OCI-LY1 (cell line): Measurements from ENCODE around the gene TOMM40.
"Not testable (repeated sequence)": the region's sequence is repeated elsewhere in the genome, so short reads cannot be mapped to it uniquely, and the experiment has no call there.

Source experiments
- H2AFZ ChIP-seq: fragments of 200-600 bp; sonication (generic), shearing (Covaris generic); 2 replicates; pipeline ENCODE4 v1.6.0; 2014; ENCODE audit warnings: antibody characterized with exemption, mild to moderate bottlenecking, low read length
- H3F3A ChIP-seq: fragments of 200-600 bp; sonication (generic), shearing (Covaris generic); 2 replicates; pipeline ENCODE4 v1.6.0; 2014; ENCODE audit warnings: mild to moderate bottlenecking, antibody characterized with exemption, low read length, moderate library complexity; ENCODE audit not compliant: insufficient read depth
- H3K27ac ChIP-seq: fragments of 200-600 bp; sonication (generic); 2 replicates; pipeline ENCODE4 v1.5.1; 2014; ENCODE audit warnings: low read length, mixed run types, mild to moderate bottlenecking, low read depth; ENCODE audit not compliant: poor library complexity, severe bottlenecking
- H3K27me3 ChIP-seq: fragments of 200-600 bp; sonication (generic); 2 replicates; pipeline ENCODE4 v1.6.0; 2014; ENCODE audit warnings: antibody characterized with exemption, mild to moderate bottlenecking, low read length, moderate library complexity; ENCODE audit not compliant: insufficient read depth
- H3K36me3 ChIP-seq: fragments of 200-600 bp; sonication (generic); 2 replicates; pipeline ENCODE4 v1.6.1; 2014; ENCODE audit warnings: mild to moderate bottlenecking, antibody characterized with exemption, low read length, moderate library complexity, mixed read lengths; ENCODE audit not compliant: insufficient read depth
- H3K4me1 ChIP-seq: fragments of 200-600 bp; sonication (generic); 2 replicates; pipeline ENCODE4 v1.5.1; 2014; ENCODE audit warnings: mild to moderate bottlenecking, low read length, moderate library complexity; ENCODE audit not compliant: insufficient read depth, severe bottlenecking
- H3K4me2 ChIP-seq: fragments of 200-600 bp; sonication (generic), shearing (Covaris generic); 2 replicates; pipeline ENCODE4 v1.6.1; 2014; ENCODE audit warnings: low read length
- H3K4me3 ChIP-seq: fragments of 200-600 bp; sonication (generic); 2 replicates; pipeline ENCODE4 v1.5.1; 2014; ENCODE audit warnings: low read length, low read depth, mild to moderate bottlenecking, mixed read lengths; ENCODE audit not compliant: poor library complexity, severe bottlenecking
- H3K79me2 ChIP-seq: fragments of 200-600 bp; shearing (Covaris generic); 2 replicates; pipeline ENCODE4 v1.6.1; 2016; ENCODE audit warnings: mixed run types, low read length, mixed read lengths; ENCODE audit not compliant: insufficient read depth
- H3K9ac ChIP-seq: fragments of 200-600 bp; sonication (generic), shearing (Covaris generic); 2 replicates; pipeline ENCODE4 v1.6.1; 2014; ENCODE audit warnings: mild to moderate bottlenecking, low read length, mixed read lengths
- H3K9me2 ChIP-seq: fragments of 200-600 bp; sonication (generic), shearing (Covaris generic); 2 replicates; pipeline ENCODE4 v1.6.1; 2014; ENCODE audit warnings: low read depth, mild to moderate bottlenecking, low read length, mixed read lengths
- H3K9me3 ChIP-seq: fragments of 200-600 bp; shearing (Covaris generic); 2 replicates; pipeline ENCODE4 v1.6.1; 2014; ENCODE audit warnings: low read length, mixed read lengths
- H4K20me1 ChIP-seq: fragments of 200-600 bp; sonication (generic), shearing (Covaris generic); 2 replicates; pipeline ENCODE4 v1.6.0; 2016; ENCODE audit warnings: mild to moderate bottlenecking, low read length; ENCODE audit not compliant: insufficient read depth
- EZH2 ChIP-seq: fragments of 200-600 bp; sonication (generic), shearing (Covaris generic); IDR thresholded peaks from 2 replicates; pipeline ENCODE4 v1.8.0; 2017; ENCODE audit warnings: borderline replicate concordance, mixed run types, mild to moderate bottlenecking, antibody characterized with exemption, low read length, moderate library complexity, mixed read lengths
- TF ChIP-seq, protein P1 (sequence below): fragments of 200-600 bp; sonication (generic), shearing (Covaris generic); IDR thresholded peaks from 2 replicates; pipeline ENCODE4 v1.5.1; 2017; ENCODE audit warnings: mild to moderate bottlenecking, antibody characterized with exemption, low read length, moderate library complexity, mixed read lengths

TOMM40 gene

DNA sequence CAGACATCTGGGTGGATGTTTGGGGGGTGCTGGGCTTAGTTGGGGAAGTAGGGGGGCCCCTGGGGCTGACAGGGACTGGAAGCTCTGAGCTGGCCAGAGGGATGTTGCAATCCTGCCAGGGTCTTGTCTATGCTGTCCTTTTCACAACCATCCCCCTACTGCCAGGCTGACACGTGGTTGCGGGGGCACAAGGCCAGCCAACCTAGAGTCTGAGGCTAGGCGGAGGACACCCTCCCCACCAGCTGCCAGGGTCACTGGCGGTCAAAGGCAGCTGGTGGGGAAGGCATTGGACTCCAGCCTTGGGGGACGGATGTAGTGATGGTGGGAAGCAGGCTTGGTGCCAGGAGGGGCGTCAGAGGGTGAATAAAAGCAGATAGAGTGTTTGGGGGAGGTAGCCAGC lies 21.8 kb downstream of the TOMM40 start:
- TF ChIP-seq, protein P1, sequence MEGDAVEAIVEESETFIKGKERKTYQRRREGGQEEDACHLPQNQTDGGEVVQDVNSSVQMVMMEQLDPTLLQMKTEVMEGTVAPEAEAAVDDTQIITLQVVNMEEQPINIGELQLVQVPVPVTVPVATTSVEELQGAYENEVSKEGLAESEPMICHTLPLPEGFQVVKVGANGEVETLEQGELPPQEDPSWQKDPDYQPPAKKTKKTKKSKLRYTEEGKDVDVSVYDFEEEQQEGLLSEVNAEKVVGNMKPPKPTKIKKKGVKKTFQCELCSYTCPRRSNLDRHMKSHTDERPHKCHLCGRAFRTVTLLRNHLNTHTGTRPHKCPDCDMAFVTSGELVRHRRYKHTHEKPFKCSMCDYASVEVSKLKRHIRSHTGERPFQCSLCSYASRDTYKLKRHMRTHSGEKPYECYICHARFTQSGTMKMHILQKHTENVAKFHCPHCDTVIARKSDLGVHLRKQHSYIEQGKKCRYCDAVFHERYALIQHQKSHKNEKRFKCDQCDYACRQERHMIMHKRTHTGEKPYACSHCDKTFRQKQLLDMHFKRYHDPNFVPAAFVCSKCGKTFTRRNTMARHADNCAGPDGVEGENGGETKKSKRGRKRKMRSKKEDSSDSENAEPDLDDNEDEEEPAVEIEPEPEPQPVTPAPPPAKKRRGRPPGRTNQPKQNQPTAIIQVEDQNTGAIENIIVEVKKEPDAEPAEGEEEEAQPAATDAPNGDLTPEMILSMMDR, result no peak
- no peak for TF ChIP-seq EZH2
- no peaks in the 10 kb centered on the region for H3K79me2 ChIP-seq
- no peak overlapping the region for H3K9ac ChIP-seq
- no peak overlapping the region for H3K4me2 ChIP-seq
- no peak overlapping the region for H3K27ac ChIP-seq
- no peak overlapping the region for H3K4me3 ChIP-seq
- no peaks in the 10 kb centered on the region for H4K20me1 ChIP-seq
- H2AFZ ChIP-seq, result no peak overlapping the region
- no peaks in the 10 kb centered on the region for H3K9me3 ChIP-seq
- H3K4me1 ChIP-seq, result peaks cover 6% of the 10 kb centered on the region
- no peaks in the 10 kb centered on the region for H3K9me2 ChIP-seq
- no peaks in the 10 kb centered on the region; the same call in 1 of the 2 replicates for H3K27me3 ChIP-seq
- H3K36me3 ChIP-seq, result no peaks in the 10 kb centered on the region
- no peaks in the 10 kb centered on the region for H3F3A ChIP-seq

GRCh38 chr19:44913512-44914432 lies 22.7 kb downstream of the TOMM40 start:
- not testable (repeated sequence) for H3K4me2 ChIP-seq, H2AFZ ChIP-seq

DNA sequence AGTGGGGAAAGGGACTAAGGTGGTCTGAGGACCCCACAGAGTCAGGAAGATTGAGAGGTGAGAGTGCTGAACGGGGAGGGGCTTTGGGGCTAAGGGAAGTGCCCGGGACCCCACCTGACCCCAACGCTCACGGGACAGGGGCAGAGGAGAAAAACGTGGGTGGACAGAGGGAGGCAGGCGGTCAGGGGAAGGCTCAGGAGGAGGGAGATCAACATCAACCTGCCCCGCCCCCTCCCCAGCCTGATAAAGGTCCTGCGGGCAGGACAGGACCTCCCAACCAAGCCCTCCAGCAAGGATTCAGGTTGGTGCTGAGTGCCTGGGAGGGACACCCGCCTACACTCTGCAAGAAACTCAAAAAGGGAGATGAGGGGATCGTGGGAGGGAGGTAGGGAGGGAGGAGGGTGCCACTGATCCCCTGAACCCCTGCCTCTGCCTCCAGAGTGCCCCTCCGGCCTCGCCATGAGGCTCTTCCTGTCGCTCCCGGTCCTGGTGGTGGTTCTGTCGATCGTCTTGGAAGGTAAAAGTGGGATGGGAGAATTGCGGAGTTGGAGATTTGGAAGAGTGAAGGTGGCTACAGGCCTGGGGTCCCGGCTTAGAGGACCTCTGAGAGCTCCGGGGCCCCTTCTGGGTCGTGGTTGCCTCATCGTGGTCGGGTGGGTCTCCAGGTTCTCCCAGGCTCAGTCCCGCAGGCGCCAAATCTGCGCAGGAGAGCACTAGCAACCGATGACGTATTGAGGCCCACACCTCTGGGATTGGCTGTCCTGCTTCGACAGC lies 23.6 kb downstream of the TOMM40 start, which contains the start of gene APOC1:
Gene APOC1, plus strand, starts transcription at position 176 of the 774 bp plus-strand sequence. Its CDS starts 284 bp downstream, at position 460.
- H3K79me2 ChIP-seq, H4K20me1 ChIP-seq, H3K9me3 ChIP-seq, H3K4me3 ChIP-seq, H3K36me3 ChIP-seq, H2AFZ ChIP-seq, H3K27ac ChIP-seq, H3K9me2 ChIP-seq, H3K4me1 ChIP-seq, H3K27me3 ChIP-seq, H3K9ac ChIP-seq, H3F3A ChIP-seq: not testable (repeated sequence)
- peak within 1 kb of the TSS; percentile 20 for H3K4me2 ChIP-seq

More at GRCh38 chr19:44913512-44914432, 22.7 kb downstream of the TOMM40 start:
- H3K9me2 ChIP-seq, H3F3A ChIP-seq, H3K27ac ChIP-seq, H3K36me3 ChIP-seq, H3K27me3 ChIP-seq, H3K9ac ChIP-seq, H4K20me1 ChIP-seq, H3K9me3 ChIP-seq, H3K4me1 ChIP-seq, H3K79me2 ChIP-seq, H3K4me3 ChIP-seq: not testable (repeated sequence)

DNA sequence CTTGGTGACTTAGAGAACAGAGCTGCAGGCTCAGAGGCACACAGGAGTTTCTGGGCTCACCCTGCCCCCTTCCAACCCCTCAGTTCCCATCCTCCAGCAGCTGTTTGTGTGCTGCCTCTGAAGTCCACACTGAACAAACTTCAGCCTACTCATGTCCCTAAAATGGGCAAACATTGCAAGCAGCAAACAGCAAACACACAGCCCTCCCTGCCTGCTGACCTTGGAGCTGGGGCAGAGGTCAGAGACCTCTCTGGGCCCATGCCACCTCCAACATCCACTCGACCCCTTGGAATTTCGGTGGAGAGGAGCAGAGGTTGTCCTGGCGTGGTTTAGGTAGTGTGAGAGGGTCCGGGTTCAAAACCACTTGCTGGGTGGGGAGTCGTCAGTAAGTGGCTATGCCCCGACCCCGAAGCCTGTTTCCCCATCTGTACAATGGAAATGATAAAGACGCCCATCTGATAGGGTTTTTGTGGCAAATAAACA lies 33.2 kb downstream of the TOMM40 start:
- H3K4me2 ChIP-seq, result no peak overlapping the region
- H3K4me1 ChIP-seq, result no peaks in the 10 kb centered on the region
- no peaks in the 10 kb centered on the region for H3K9me2 ChIP-seq
- H3K9ac ChIP-seq, result no peak overlapping the region
- H2AFZ ChIP-seq, result no peak overlapping the region
- H3F3A ChIP-seq, result no peaks in the 10 kb centered on the region
- H3K9me3 ChIP-seq, result no peaks in the 10 kb centered on the region
- no peaks in the 10 kb centered on the region; the same call in 1 of the 2 replicates for H3K36me3 ChIP-seq
- H4K20me1 ChIP-seq, result no peaks in the 10 kb centered on the region
- TF ChIP-seq EZH2, result no peak
- TF ChIP-seq, protein P1, result no peak
- H3K27me3 ChIP-seq, result peaks cover 3% of the 10 kb centered on the region; the same call in 1 of the 2 replicates
- H3K4me3 ChIP-seq, result no peak overlapping the region
- H3K79me2 ChIP-seq, result no peaks in the 10 kb centered on the region
- H3K27ac ChIP-seq, result no peak overlapping the region
